Tibial nerve (tissue), 3 donors: Measurements from ENCODE around the gene SH2B3.

Experiments
- POLR2A ChIP-seq, 2 donors: fragments of 450-650 bp; IDR thresholded peaks; one replicate each; pipeline ENCODE4 v1.6.1; 2017; ENCODE audit warnings: antibody characterized with exemption in 2 of 2, mild to moderate bottlenecking in 2 of 2, moderate library complexity in 2 of 2
- TF ChIP-seq, protein P1 (sequence below), 5 experiments: fragments of 200-600 bp in 3 of 5; fragments of 450-650 bp in 2 of 5; sonication (generic) in 3 of 5; IDR thresholded peaks; one replicate each; pipeline ENCODE4 v1.5.1; 2016 to 2019; ENCODE audit warnings: antibody characterized with exemption in 5 of 5, mild to moderate bottlenecking in 3 of 5, moderate library complexity in 2 of 5

DNA sequence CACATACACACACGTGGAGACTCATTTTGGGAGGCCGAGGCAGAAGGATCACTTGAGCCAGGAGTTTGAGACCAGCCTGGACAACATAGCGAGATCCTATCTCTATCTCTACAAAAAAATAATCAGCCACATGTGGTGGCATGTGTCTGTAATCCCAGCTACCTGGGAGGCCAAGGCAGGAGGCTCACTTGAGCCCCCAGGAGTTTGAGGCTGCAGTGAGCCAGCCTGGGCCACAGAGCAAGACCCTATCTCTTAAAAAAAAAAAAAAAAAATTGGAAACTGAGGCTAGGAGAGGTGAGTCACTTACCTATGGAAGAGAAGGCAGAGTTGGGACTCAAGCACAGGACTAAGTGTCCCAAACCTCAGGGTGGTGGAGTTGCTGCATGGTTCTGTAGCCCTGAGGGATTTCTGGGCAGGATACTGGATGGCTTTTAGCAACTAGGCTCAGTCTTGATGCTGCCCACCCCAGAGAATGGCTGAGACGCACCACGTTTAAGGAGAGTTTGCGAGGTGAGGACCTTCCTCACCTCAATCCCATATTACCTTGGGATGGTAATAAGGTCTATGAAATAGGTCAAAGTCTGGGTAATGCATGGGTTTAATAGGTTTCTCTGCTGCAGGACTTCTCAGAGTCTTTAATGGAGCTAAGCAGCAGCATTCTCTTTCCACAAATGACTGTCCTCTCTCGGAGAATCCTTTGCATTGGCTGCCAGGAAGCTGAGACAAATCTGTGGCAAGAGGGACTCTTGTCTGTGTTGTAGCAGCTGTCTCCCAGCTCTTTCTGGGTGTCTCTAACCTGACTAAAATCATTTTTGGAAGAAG is 35.6 kb downstream of the SH2B3 start:
- TF ChIP-seq POLR2A (IDR thresholded peaks at IDR 0.05) = no peak
- TF ChIP-seq, protein P1, sequence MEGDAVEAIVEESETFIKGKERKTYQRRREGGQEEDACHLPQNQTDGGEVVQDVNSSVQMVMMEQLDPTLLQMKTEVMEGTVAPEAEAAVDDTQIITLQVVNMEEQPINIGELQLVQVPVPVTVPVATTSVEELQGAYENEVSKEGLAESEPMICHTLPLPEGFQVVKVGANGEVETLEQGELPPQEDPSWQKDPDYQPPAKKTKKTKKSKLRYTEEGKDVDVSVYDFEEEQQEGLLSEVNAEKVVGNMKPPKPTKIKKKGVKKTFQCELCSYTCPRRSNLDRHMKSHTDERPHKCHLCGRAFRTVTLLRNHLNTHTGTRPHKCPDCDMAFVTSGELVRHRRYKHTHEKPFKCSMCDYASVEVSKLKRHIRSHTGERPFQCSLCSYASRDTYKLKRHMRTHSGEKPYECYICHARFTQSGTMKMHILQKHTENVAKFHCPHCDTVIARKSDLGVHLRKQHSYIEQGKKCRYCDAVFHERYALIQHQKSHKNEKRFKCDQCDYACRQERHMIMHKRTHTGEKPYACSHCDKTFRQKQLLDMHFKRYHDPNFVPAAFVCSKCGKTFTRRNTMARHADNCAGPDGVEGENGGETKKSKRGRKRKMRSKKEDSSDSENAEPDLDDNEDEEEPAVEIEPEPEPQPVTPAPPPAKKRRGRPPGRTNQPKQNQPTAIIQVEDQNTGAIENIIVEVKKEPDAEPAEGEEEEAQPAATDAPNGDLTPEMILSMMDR (IDR thresholded peaks at IDR 0.05) = no peak
